GM23338 (cell line): ENCODE results near the gene WDR11. TPM values are rescaled to one million over a fixed set of nuclear protein-coding genes. Genes with fewer than 3 reads are reported as not detected.

Experiments
- ATAC-seq: fragments of 200-7000 bp; cut with Tn5 transposase; 3 replicates; pipeline ENCODE4 v1.9.1; 2020
- DNase-seq: peaks from one replicate; pipeline ENCODE4 v3.0.0-alpha.2; 2015; ENCODE audit warnings: low spot score
- H2AFZ ChIP-seq: fragments of 200-600 bp; sonication (generic); 2 replicates; pipeline ENCODE4 v1.8.0; 2016; ENCODE audit warnings: antibody characterized with exemption, mild to moderate bottlenecking, moderate library complexity
- H3F3A ChIP-seq: fragments of 200-600 bp; sonication (generic); replicated peaks from 2 replicates; pipeline ENCODE4 v1.8.0; 2017; ENCODE audit warnings: antibody characterized with exemption, mixed run types, low read depth
- H3K27ac ChIP-seq: fragments of 200-600 bp; sonication (generic); 2 replicates; pipeline ENCODE4 v1.6.1; 2016; ENCODE audit warnings: low read depth
- H3K27me3 ChIP-seq: fragments of 200-600 bp; sonication (generic); 2 replicates; pipeline ENCODE4 v1.8.0; 2016; ENCODE audit warnings: mild to moderate bottlenecking, mixed run types, moderate library complexity; ENCODE audit not compliant: insufficient read depth
- H3K36me3 ChIP-seq: fragments of 200-600 bp; sonication (generic); 2 replicates; pipeline ENCODE4 v1.8.0; 2016; ENCODE audit warnings: mild to moderate bottlenecking; ENCODE audit not compliant: insufficient read depth
- H3K4me1 ChIP-seq: fragments of 200-600 bp; sonication (generic); 2 replicates; pipeline ENCODE4 v1.8.0; 2016; ENCODE audit warnings: mild to moderate bottlenecking, moderate library complexity; ENCODE audit not compliant: insufficient read depth
- H3K4me2 ChIP-seq: fragments of 200-600 bp; sonication (generic); 2 replicates; pipeline ENCODE4 v1.7.1; 2017; ENCODE audit warnings: mixed run types
- H3K4me3 ChIP-seq: fragments of 200-600 bp; sonication (generic); 2 replicates; pipeline ENCODE4 v1.6.1; 2016; ENCODE audit warnings: mixed run types
- H3K79me2 ChIP-seq: fragments of 200-600 bp; sonication (generic); replicated peaks from 2 replicates; pipeline ENCODE4 v1.8.0; 2017; ENCODE audit warnings: mild to moderate bottlenecking; ENCODE audit not compliant: insufficient read depth
- H3K9me2 ChIP-seq: fragments of 200-600 bp; sonication (generic); 2 replicates; pipeline ENCODE4 v1.8.0; 2017; ENCODE audit not compliant: insufficient read depth
- H4K20me1 ChIP-seq: fragments of 200-600 bp; sonication (generic); replicated peaks from 2 replicates; pipeline ENCODE4 v1.8.0; 2017; ENCODE audit warnings: mild to moderate bottlenecking; ENCODE audit not compliant: insufficient read depth
- H3K27ac Mint-ChIP-seq: 2 replicates; pipeline ENCODE4 v1.8.0; 2020; ENCODE audit warnings: inconsistent platforms, mild to moderate bottlenecking, moderate library complexity, mixed read lengths
- H3K27me3 Mint-ChIP-seq: 3 replicates; pipeline ENCODE4 v1.8.0; 2022; ENCODE audit warnings: low read depth, mild to moderate bottlenecking, moderate library complexity, mixed read lengths, inconsistent platforms; ENCODE audit not compliant: insufficient read depth, poor library complexity
- H3K36me3 Mint-ChIP-seq: 3 replicates; pipeline ENCODE4 v1.8.0; 2021; ENCODE audit warnings: low read depth, mild to moderate bottlenecking, inconsistent platforms, moderate library complexity, mixed read lengths
- H3K4me1 Mint-ChIP-seq: 3 replicates; pipeline ENCODE4 v1.8.0; 2020; ENCODE audit warnings: mild to moderate bottlenecking, inconsistent platforms, mixed read lengths
- H3K4me3 Mint-ChIP-seq: 3 replicates; pipeline ENCODE4 v1.8.0; 2021; ENCODE audit warnings: moderate library complexity, mild to moderate bottlenecking, inconsistent platforms, mixed read lengths
- H3K9me3 Mint-ChIP-seq: 3 replicates; pipeline ENCODE4 v1.8.0; 2020; ENCODE audit warnings: moderate library complexity, mild to moderate bottlenecking, inconsistent platforms, mixed read lengths
- CREB1 ChIP-seq: fragments of 250-450 bp; sonication (Bioruptor Pico); IDR thresholded peaks from 2 replicates; pipeline ENCODE4 v1.5.0; 2020; ENCODE audit warnings: low read depth, mild to moderate bottlenecking, moderate library complexity
- ETS1 ChIP-seq: IDR thresholded peaks from 2 replicates; pipeline ENCODE4 v1.6.1; 2016; ENCODE audit warnings: antibody characterized with exemption
- EZH2phosphoT487 ChIP-seq: fragments of 200-600 bp; sonication (generic); IDR thresholded peaks from one replicate; pipeline ENCODE4 v1.8.1; 2018; ENCODE audit warnings: antibody characterized with exemption; ENCODE audit not compliant: unreplicated experiment
- JUNB ChIP-seq: IDR thresholded peaks from one replicate; pipeline ENCODE4 v1.6.1; 2016; ENCODE audit warnings: antibody characterized with exemption; ENCODE audit not compliant: unreplicated experiment
- NANOG ChIP-seq: IDR thresholded peaks from 2 replicates; pipeline ENCODE4 v1.6.1; 2016; ENCODE audit warnings: antibody characterized with exemption, borderline replicate concordance
- POLR2AphosphoS5 ChIP-seq: IDR thresholded peaks from 2 replicates; pipeline ENCODE4 v1.6.1; 2016; ENCODE audit warnings: antibody characterized with exemption, low read depth
- REST ChIP-seq: IDR thresholded peaks from one replicate; pipeline ENCODE4 v1.6.1; 2018; ENCODE audit warnings: antibody characterized with exemption; ENCODE audit not compliant: unreplicated experiment
- STAT1 ChIP-seq: IDR thresholded peaks from one replicate; pipeline ENCODE4 v1.6.1; 2016; ENCODE audit warnings: antibody characterized with exemption; ENCODE audit not compliant: unreplicated experiment
- ZNF114 ChIP-seq: fragments of 250-450 bp; sonication (Bioruptor Pico); IDR thresholded peaks from 2 replicates; pipeline ENCODE4 v1.5.0; 2020; ENCODE audit warnings: mild to moderate bottlenecking, moderate library complexity
- ZNF331 ChIP-seq: fragments of 250-450 bp; sonication (Bioruptor Pico); IDR thresholded peaks from 2 replicates; pipeline ENCODE4 v1.5.0; 2020; ENCODE audit warnings: low read depth, mild to moderate bottlenecking, moderate library complexity
- polyA plus RNA-seq: library from polyadenylated mRNA; unstranded; fragments of >200 nt; fragmentation: Nextera tagmentation; extraction: Ambion mirVana; gene quantifications from 2 replicates; pipeline ENCODE4 v1.2.1, GENCODE V29; 2016
- total RNA-seq: library from RNA; depleted of rRNA; stranded (reverse); fragments of >200 nt; shearing (Covaris generic); gene quantifications from 2 replicates; pipeline ENCODE4 v1.2.3, GENCODE V29; 2014
- TF ChIP-seq, protein P1 (sequence below): fragments of 250-450 bp; sonication (Bioruptor Pico); IDR thresholded peaks from 2 replicates; pipeline ENCODE4 v1.5.0; 2020; ENCODE audit warnings: mild to moderate bottlenecking, moderate library complexity
- TF ChIP-seq, protein P2 (sequence below), 2 experiments: fragments of 200-600 bp in 1 of 2; sonication (generic) in 1 of 2; conservative IDR thresholded peaks; 2 replicates each; pipeline versions ENCODE4 v1.5.1 to v1.6.1; 2016 to 2017; ENCODE audit warnings: antibody characterized with exemption in 2 of 2, low read depth in 2 of 2, mild to moderate bottlenecking in 2 of 2, moderate library complexity in 1 of 2

The WDR11 gene
- total and polyA plus RNA-seq, 2 experiments from 2014 or later: 19.7 to 74.4 TPM

DNA sequence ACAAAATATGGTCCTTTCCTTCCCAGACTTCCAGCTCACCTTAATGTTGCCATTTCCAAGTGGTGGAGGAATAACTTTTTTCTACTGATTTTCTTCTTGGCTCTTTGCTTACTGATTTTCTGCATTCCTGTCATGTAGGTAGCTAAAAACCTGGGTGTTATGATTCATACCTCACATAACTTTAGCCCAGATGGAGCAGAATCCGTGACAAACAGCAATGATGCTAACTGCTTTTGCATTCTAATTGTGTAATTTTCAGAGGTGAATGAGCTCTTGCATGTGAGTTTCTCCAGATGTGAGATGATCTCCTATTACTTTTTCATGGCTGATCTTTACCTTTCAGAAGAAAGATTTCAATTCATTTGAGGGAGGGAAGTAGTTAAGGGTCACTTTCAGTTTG is 43.4 kb downstream of the WDR11 start (continued):
- TF ChIP-seq, protein P1, sequence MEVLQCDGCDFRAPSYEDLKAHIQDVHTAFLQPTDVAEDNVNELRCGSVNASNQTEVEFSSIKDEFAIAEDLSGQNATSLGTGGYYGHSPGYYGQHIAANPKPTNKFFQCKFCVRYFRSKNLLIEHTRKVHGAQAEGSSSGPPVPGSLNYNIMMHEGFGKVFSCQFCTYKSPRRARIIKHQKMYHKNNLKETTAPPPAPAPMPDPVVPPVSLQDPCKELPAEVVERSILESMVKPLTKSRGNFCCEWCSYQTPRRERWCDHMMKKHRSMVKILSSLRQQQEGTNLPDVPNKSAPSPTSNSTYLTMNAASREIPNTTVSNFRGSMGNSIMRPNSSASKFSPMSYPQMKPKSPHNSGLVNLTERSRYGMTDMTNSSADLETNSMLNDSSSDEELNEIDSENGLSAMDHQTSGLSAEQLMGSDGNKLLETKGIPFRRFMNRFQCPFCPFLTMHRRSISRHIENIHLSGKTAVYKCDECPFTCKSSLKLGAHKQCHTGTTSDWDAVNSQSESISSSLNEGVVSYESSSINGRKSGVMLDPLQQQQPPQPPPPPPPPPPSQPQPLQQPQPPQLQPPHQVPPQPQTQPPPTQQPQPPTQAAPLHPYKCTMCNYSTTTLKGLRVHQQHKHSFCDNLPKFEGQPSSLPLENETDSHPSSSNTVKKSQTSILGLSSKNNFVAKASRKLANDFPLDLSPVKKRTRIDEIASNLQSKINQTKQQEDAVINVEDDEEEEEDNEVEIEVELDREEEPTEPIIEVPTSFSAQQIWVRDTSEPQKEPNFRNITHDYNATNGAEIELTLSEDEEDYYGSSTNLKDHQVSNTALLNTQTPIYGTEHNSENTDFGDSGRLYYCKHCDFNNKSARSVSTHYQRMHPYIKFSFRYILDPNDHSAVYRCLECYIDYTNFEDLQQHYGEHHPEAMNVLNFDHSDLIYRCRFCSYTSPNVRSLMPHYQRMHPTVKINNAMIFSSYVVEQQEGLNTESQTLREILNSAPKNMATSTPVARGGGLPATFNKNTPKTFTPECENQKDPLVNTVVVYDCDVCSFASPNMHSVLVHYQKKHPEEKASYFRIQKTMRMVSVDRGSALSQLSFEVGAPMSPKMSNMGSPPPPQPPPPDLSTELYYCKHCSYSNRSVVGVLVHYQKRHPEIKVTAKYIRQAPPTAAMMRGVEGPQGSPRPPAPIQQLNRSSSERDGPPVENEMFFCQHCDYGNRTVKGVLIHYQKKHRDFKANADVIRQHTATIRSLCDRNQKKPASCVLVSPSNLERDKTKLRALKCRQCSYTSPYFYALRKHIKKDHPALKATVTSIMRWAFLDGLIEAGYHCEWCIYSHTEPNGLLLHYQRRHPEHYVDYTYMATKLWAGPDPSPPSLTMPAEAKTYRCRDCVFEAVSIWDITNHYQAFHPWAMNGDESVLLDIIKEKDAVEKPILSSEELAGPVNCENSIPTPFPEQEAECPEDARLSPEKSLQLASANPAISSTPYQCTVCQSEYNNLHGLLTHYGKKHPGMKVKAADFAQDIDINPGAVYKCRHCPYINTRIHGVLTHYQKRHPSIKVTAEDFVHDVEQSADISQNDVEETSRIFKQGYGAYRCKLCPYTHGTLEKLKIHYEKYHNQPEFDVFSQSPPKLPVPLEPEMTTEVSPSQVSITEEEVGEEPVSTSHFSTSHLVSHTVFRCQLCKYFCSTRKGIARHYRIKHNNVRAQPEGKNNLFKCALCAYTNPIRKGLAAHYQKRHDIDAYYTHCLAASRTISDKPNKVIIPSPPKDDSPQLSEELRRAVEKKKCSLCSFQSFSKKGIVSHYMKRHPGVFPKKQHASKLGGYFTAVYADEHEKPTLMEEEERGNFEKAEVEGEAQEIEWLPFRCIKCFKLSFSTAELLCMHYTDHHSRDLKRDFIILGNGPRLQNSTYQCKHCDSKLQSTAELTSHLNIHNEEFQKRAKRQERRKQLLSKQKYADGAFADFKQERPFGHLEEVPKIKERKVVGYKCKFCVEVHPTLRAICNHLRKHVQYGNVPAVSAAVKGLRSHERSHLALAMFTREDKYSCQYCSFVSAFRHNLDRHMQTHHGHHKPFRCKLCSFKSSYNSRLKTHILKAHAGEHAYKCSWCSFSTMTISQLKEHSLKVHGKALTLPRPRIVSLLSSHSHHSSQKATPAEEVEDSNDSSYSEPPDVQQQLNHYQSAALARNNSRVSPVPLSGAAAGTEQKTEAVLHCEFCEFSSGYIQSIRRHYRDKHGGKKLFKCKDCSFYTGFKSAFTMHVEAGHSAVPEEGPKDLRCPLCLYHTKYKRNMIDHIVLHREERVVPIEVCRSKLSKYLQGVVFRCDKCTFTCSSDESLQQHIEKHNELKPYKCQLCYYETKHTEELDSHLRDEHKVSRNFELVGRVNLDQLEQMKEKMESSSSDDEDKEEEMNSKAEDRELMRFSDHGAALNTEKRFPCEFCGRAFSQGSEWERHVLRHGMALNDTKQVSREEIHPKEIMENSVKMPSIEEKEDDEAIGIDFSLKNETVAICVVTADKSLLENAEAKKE (CRISPR knock-in tag): no peak
- no peak for TF ChIP-seq CREB1

- H3K27ac Mint-ChIP-seq: no peak overlapping the region
- no peak overlapping the region for H3K4me2 ChIP-seq
- TF ChIP-seq ZNF331 (no peak), NANOG (no peak), JUNB (no peak), ETS1 (no peak), REST (no peak), POLR2AphosphoS5 (no peak), EZH2phosphoT487 (no peak), STAT1 (no peak), ZNF114 (no peak)
- TF ChIP-seq, protein P2, sequence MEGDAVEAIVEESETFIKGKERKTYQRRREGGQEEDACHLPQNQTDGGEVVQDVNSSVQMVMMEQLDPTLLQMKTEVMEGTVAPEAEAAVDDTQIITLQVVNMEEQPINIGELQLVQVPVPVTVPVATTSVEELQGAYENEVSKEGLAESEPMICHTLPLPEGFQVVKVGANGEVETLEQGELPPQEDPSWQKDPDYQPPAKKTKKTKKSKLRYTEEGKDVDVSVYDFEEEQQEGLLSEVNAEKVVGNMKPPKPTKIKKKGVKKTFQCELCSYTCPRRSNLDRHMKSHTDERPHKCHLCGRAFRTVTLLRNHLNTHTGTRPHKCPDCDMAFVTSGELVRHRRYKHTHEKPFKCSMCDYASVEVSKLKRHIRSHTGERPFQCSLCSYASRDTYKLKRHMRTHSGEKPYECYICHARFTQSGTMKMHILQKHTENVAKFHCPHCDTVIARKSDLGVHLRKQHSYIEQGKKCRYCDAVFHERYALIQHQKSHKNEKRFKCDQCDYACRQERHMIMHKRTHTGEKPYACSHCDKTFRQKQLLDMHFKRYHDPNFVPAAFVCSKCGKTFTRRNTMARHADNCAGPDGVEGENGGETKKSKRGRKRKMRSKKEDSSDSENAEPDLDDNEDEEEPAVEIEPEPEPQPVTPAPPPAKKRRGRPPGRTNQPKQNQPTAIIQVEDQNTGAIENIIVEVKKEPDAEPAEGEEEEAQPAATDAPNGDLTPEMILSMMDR (conservative IDR thresholded peaks at IDR 0.05; ENCODE audit: low read depth in 2 of 2): no peak
Observed at GRCh38 chr10:120897343-120897742, 46.2 kb downstream of the WDR11 start.

More at GRCh38 chr10:120897343-120897742, 46.2 kb downstream of the WDR11 start:
- H2AFZ ChIP-seq: no peak overlapping the region
- H3K4me3 ChIP-seq: no peak overlapping the region
- no peaks in the 10 kb centered on the region for H3K9me2 ChIP-seq
- Mint-ChIP-seq H3K4me1 (no peaks in the 10 kb centered on the region), H3K4me3 (no peak overlapping the region), H3K9me3 (no peaks in the 10 kb centered on the region), H3K36me3 (peaks cover 26% of the 10 kb centered on the region), H3K27me3 (no peaks in the 10 kb centered on the region)
- no peak overlapping the region for H3K27ac ChIP-seq
- ATAC-seq (no peak), DNase-seq (no peak)
- no peaks in the 10 kb centered on the region for H3K4me1 ChIP-seq
- no peaks in the 10 kb centered on the region for H3K79me2 ChIP-seq
- H3K27me3 ChIP-seq: no peaks in the 10 kb centered on the region
- peaks cover 7% of the 10 kb centered on the region; the same call in 1 of the 2 replicates for H3K36me3 ChIP-seq
- H4K20me1 ChIP-seq: 0 out of 2 replicates have a peak, but pooled peaks cover 4% of the 10 kb centered on the region
- no peaks in the 10 kb centered on the region for H3F3A ChIP-seq
